ENCODE data around the gene GALNT13. TPM values are rescaled to one million over a fixed set of nuclear protein-coding genes. Genes with fewer than 3 reads are reported as not detected.

GALNT13 gene
- total and polyA plus RNA-seq, 2 donors (not counting 1 experiment from before 2014, with no cell fraction given): not detected

- TF ChIP-seq CTCF (IDR thresholded peaks at IDR 0.05) (no peak), EZH2 (IDR thresholded peaks at IDR 0.05; ENCODE audit: borderline replicate concordance, insufficient read depth, low read depth, low read length, poor library complexity, severe bottlenecking) (no peak)
- Histone ChIP-seq H2AFZ (ENCODE audit: insufficient read depth, low read depth, low read length, poor library complexity, severe bottlenecking) (no peak overlapping the region), H3K27me3 (replicated peaks in 1 of 4; ENCODE audit: control extremely low read depth in 1 of 4, control insufficient read depth in 3 of 4, insufficient read depth in 4 of 4, low read length in 3 of 4) (no peaks in the 10 kb centered on the region), H3K4me3 (ENCODE audit: control extremely low read depth in 1 of 5, extremely low read depth in 1 of 5, insufficient read depth in 1 of 5, low read depth in 2 of 5, low read length in 4 of 5) (no peak overlapping the region), H3K4me2 (replicated peaks; ENCODE audit: low read depth, low read length, poor library complexity, severe bottlenecking) (no peak overlapping the region), H3K79me2 (ENCODE audit: control insufficient read depth, insufficient read depth, low read length) (no peaks in the 10 kb centered on the region), H4K20me1 (ENCODE audit: control insufficient read depth, insufficient read depth, low read length, poor library complexity, severe bottlenecking) (no peaks in the 10 kb centered on the region), H3K4me1 (ENCODE audit: control insufficient read depth in 2 of 2, insufficient read depth in 2 of 2, low read length in 2 of 2) (no peaks in the 10 kb centered on the region), H3K27ac (ENCODE audit: low read length in 2 of 2) (no peak overlapping the region), H3K9ac (ENCODE audit: low read length) (no peak overlapping the region), H3K36me3 (replicated peaks in 1 of 2; ENCODE audit: control extremely low read depth in 1 of 2, control insufficient read depth in 1 of 2, extremely low read depth in 1 of 2, insufficient read depth in 2 of 2, low read length in 1 of 2) (no peaks in the 10 kb centered on the region), H3K9me3 (ENCODE audit: control extremely low read depth in 1 of 3, control insufficient read depth in 2 of 3, insufficient read depth in 1 of 3, low read length in 2 of 3) (no peaks in the 10 kb centered on the region)
- H3K4me3 Mint-ChIP-seq: no peak overlapping the region
- peaks cover 2% of the 10 kb centered on the region for H3K9me3 Mint-ChIP-seq (ENCODE audit: insufficient read depth)
- no peak for DNase-seq
- POLR2A ChIA-PET: no interaction called here
- no peak for ATAC-seq (ENCODE audit: low read depth)
- CTCF ChIA-PET: no interaction called here
- no peaks in the 10 kb centered on the region for H3K27me3 Mint-ChIP-seq
- no CpG with 5 or more reads among the region's 1 CpG for WGBS (ENCODE audit: insufficient coverage)
- H3K4me1 Mint-ChIP-seq: no peaks in the 10 kb centered on the region
- no peak overlapping the region for H3K27ac Mint-ChIP-seq
- intact Hi-C loops (cut with micrococcal nuclease): no loop called here
Measured at GRCh38 chr2:154130821-154131220, 259.1 kb downstream of the GALNT13 start.

- Mint-ChIP-seq H3K4me1 (no peaks in the 10 kb centered on the region), H3K27ac (no peak overlapping the region), H3K9me3 (ENCODE audit: insufficient read depth) (peaks cover 2% of the 10 kb centered on the region), H3K27me3 (no peaks in the 10 kb centered on the region), H3K4me3 (no peak overlapping the region)
- Histone ChIP-seq H3K27me3 (replicated peaks in 1 of 4; ENCODE audit: control extremely low read depth in 1 of 4, control insufficient read depth in 3 of 4, insufficient read depth in 4 of 4, low read length in 3 of 4) (no peaks in the 10 kb centered on the region), H3K9me3 (ENCODE audit: control extremely low read depth in 1 of 3, control insufficient read depth in 2 of 3, insufficient read depth in 1 of 3, low read length in 2 of 3) (no peaks in the 10 kb centered on the region), H3K4me1 (ENCODE audit: control insufficient read depth in 2 of 2, insufficient read depth in 2 of 2, low read length in 2 of 2) (no peaks in the 10 kb centered on the region), H4K20me1 (ENCODE audit: control insufficient read depth, insufficient read depth, low read length, poor library complexity, severe bottlenecking) (no peaks in the 10 kb centered on the region), H3K36me3 (replicated peaks in 1 of 2; ENCODE audit: control extremely low read depth in 1 of 2, control insufficient read depth in 1 of 2, extremely low read depth in 1 of 2, insufficient read depth in 2 of 2, low read length in 1 of 2) (no peaks in the 10 kb centered on the region), H3K4me2 (replicated peaks; ENCODE audit: low read depth, low read length, poor library complexity, severe bottlenecking) (no peak overlapping the region), H2AFZ (ENCODE audit: insufficient read depth, low read depth, low read length, poor library complexity, severe bottlenecking) (no peak overlapping the region), H3K4me3 (ENCODE audit: control extremely low read depth in 1 of 5, extremely low read depth in 1 of 5, insufficient read depth in 1 of 5, low read depth in 2 of 5, low read length in 4 of 5) (no peak overlapping the region), H3K9ac (ENCODE audit: low read length) (no peak overlapping the region), H3K27ac (ENCODE audit: low read length in 2 of 2) (no peak overlapping the region), H3K79me2 (ENCODE audit: control insufficient read depth, insufficient read depth, low read length) (no peaks in the 10 kb centered on the region)
- CTCF ChIA-PET: no interaction called here
- no CpG with 5 or more reads among the region's 2 CpGs for WGBS (ENCODE audit: insufficient coverage)
- DNase-seq (no peak), ATAC-seq (ENCODE audit: low read depth) (no peak)
- intact Hi-C loops (cut with micrococcal nuclease): no loop called here
- TF ChIP-seq EZH2 (IDR thresholded peaks at IDR 0.05; ENCODE audit: borderline replicate concordance, insufficient read depth, low read depth, low read length, poor library complexity, severe bottlenecking): no peak
- TF ChIP-seq CTCF (IDR thresholded peaks at IDR 0.05): no peak
- POLR2A ChIA-PET: no interaction called here
Measured at GRCh38 chr2:154132827-154133226, 261.1 kb downstream of the GALNT13 start.
